Glutamatergic neuron (in vitro differentiated cells): ENCODE data around the gene TSSK6. TPM values are rescaled to one million over a fixed set of nuclear protein-coding genes. Genes with fewer than 3 reads are reported as not detected.

Experiments
- DNase-seq: peaks from one replicate; pipeline ENCODE4 v3.0.0; 2022
- H3K27ac Mint-ChIP-seq: one replicate; pipeline ENCODE4 v1.8.0; 2020; ENCODE audit warnings: mild to moderate bottlenecking, mixed read lengths, inconsistent platforms; ENCODE audit not compliant: unreplicated experiment
- H3K27me3 Mint-ChIP-seq: one replicate; pipeline ENCODE4 v1.8.0; 2020; ENCODE audit warnings: mild to moderate bottlenecking, moderate library complexity, mixed read lengths, inconsistent platforms; ENCODE audit not compliant: unreplicated experiment
- H3K36me3 Mint-ChIP-seq: one replicate; pipeline ENCODE4 v1.8.0; 2020; ENCODE audit warnings: mild to moderate bottlenecking, mixed read lengths, inconsistent platforms; ENCODE audit not compliant: unreplicated experiment
- H3K4me1 Mint-ChIP-seq: one replicate; pipeline ENCODE4 v1.8.0; 2020; ENCODE audit warnings: mild to moderate bottlenecking, low read depth, mixed read lengths, inconsistent platforms; ENCODE audit not compliant: unreplicated experiment
- H3K4me3 Mint-ChIP-seq: one replicate; pipeline ENCODE4 v1.8.0; 2020; ENCODE audit warnings: mild to moderate bottlenecking, mixed read lengths, inconsistent platforms; ENCODE audit not compliant: unreplicated experiment
- H3K9me3 Mint-ChIP-seq: one replicate; pipeline ENCODE4 v1.8.0; 2020; ENCODE audit warnings: mild to moderate bottlenecking, moderate library complexity, mixed read lengths, inconsistent platforms; ENCODE audit not compliant: unreplicated experiment
- total RNA-seq: library from RNA; stranded (reverse); fragmentation: NEBNext Ultra II Directional; extraction: Animal tissue kit (Norgen Biotek cat#: 25700); gene quantifications from one replicate; pipeline ENCODE4 v1.2.1, GENCODE V29; 2021; ENCODE audit not compliant: unreplicated experiment
- TF ChIP-seq, protein P1 (sequence below): fragments of 200-600 bp; sonication (generic); IDR thresholded peaks from one replicate; pipeline ENCODE4 v1.5.0; 2021; ENCODE audit not compliant: partially characterized antibody, unreplicated experiment

The TSSK6 gene
- total RNA-seq, 1 donor from 2014 or later, result 1.7 TPM

- Mint-ChIP-seq H3K4me1 (peaks cover 5% of the 10 kb centered on the region), H3K27me3 (peaks cover 11% of the 10 kb centered on the region), H3K4me3 (no peak overlapping the region), H3K9me3 (peaks cover 3% of the 10 kb centered on the region), H3K27ac (no peak overlapping the region), H3K36me3 (peaks cover 6% of the 10 kb centered on the region)
- TF ChIP-seq, protein P1, sequence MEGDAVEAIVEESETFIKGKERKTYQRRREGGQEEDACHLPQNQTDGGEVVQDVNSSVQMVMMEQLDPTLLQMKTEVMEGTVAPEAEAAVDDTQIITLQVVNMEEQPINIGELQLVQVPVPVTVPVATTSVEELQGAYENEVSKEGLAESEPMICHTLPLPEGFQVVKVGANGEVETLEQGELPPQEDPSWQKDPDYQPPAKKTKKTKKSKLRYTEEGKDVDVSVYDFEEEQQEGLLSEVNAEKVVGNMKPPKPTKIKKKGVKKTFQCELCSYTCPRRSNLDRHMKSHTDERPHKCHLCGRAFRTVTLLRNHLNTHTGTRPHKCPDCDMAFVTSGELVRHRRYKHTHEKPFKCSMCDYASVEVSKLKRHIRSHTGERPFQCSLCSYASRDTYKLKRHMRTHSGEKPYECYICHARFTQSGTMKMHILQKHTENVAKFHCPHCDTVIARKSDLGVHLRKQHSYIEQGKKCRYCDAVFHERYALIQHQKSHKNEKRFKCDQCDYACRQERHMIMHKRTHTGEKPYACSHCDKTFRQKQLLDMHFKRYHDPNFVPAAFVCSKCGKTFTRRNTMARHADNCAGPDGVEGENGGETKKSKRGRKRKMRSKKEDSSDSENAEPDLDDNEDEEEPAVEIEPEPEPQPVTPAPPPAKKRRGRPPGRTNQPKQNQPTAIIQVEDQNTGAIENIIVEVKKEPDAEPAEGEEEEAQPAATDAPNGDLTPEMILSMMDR, result no peak
- DNase-seq, result no peak
These were observed 44.6 kb upstream of the TSSK6 start for GRCh38 chr19:19559931-19560330.

- TF ChIP-seq, protein P1, result no peak
- H3K36me3 Mint-ChIP-seq, result no peaks in the 10 kb centered on the region
- H3K27me3 Mint-ChIP-seq, result peaks cover 9% of the 10 kb centered on the region
- no peak for DNase-seq
- H3K4me3 Mint-ChIP-seq, result peak overlapping the region; percentile 51
- H3K4me1 Mint-ChIP-seq, result peaks cover 5% of the 10 kb centered on the region
- peak overlapping the region; percentile 62 for H3K27ac Mint-ChIP-seq
- peaks cover 3% of the 10 kb centered on the region for H3K9me3 Mint-ChIP-seq
These were observed 43.3 kb upstream of the TSSK6 start for GRCh38 chr19:19558636-19559035.

GRCh38 chr19:19558055-19558454 lies 42.7 kb upstream of the TSSK6 start:
- H3K4me1 Mint-ChIP-seq, result peaks cover 5% of the 10 kb centered on the region
- peaks cover 9% of the 10 kb centered on the region for H3K27me3 Mint-ChIP-seq
- H3K9me3 Mint-ChIP-seq, result peaks cover 3% of the 10 kb centered on the region
- H3K27ac Mint-ChIP-seq, result no peak overlapping the region
- H3K36me3 Mint-ChIP-seq, result no peaks in the 10 kb centered on the region
- TF ChIP-seq, protein P1, result no peak
- DNase-seq, result no peak
- H3K4me3 Mint-ChIP-seq, result peak overlapping the region; percentile 51

DNA sequence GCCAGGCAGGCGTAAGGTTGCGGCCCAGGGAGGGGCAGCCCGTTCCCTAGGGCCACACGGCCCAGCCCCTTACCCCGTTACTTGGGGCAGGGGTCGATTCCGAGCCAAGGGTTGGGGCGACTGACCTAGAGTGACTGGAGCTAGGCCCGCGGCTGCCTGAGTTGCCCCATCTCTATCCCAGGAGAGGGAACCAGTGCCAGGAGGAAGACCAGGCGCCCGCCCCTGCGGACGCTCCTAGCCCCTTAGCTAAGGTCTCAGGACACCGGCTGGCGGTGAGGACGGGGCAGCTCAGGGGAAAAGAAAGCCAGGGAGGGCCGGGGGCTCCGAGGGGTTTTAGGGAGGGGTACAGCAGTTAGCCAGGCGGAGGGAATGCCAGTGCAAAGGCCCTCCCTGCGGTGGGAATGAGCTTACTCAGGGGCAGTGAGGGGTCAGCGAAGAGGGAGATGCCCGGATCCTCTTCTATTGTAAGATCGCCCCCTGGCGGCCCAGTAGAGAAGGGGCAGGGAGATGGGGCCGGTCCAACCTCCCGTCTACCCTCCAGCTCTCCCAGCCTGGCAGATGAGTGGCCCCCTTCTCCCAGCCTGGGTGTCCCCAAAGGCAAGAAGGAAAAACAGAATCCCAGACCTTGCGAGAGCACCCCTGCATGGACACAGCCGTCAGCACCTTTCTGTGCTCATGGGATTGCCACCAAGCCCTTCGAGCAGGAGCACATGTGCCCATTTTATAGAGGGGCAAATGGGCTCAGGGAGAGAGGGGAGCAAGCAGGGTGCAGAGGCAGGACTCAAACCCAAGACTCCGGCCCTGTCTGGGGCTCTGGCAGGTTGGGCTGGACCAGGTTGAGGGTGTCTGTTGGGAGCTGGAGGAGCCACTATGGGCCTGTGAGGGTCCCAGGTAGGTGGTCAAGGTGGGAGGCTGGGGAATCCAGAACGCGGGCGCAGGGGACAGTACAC lies 39.0 kb upstream of the TSSK6 start:
- TF ChIP-seq, protein P1, result peak; percentile 84
- H3K4me3 Mint-ChIP-seq, result no peak overlapping the region
- H3K4me1 Mint-ChIP-seq, result peaks cover 11% of the 10 kb centered on the region
- no peaks in the 10 kb centered on the region for H3K36me3 Mint-ChIP-seq
- peaks cover 3% of the 10 kb centered on the region for H3K9me3 Mint-ChIP-seq
- peak; percentile 80 for DNase-seq
- H3K27ac Mint-ChIP-seq, result no peak overlapping the region
- H3K27me3 Mint-ChIP-seq, result peaks cover 12% of the 10 kb centered on the region

DNA sequence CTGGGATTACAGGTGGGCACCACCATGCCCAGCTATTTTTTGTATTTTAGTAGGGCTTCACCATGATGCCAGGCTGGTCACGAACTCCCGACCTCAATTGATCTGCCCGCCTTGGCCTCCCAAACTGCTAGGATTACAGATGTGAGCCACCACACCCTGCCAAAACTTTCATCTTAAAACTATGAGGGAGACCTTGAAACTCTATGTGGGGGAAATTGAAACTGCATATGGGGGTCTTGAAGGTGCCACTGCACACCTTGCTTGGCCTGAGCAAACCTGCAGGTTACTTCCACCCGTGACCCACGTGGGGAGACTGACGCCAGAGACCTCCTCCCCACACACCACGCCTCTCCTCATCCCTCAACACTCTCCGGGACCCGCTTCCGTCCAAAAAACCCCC lies 38.3 kb upstream of the TSSK6 start:
- H3K4me3 Mint-ChIP-seq, result no peak overlapping the region
- peaks cover 5% of the 10 kb centered on the region for H3K36me3 Mint-ChIP-seq
- no peak overlapping the region for H3K27ac Mint-ChIP-seq
- no peak for DNase-seq
- H3K4me1 Mint-ChIP-seq, result peaks cover 11% of the 10 kb centered on the region
- TF ChIP-seq, protein P1, result no peak
- peaks cover 7% of the 10 kb centered on the region for H3K9me3 Mint-ChIP-seq
- H3K27me3 Mint-ChIP-seq, result peaks cover 12% of the 10 kb centered on the region
